HUES6 (cell line): Measurements from ENCODE around the gene GLRA1.
"Not testable (repeated sequence)": the region's sequence is repeated elsewhere in the genome, so short reads cannot be mapped to it uniquely, and the experiment has no call there.

Experiments
- H3K27ac ChIP-seq: 2 replicates; pipeline ENCODE4 v1.7.0; 2013; ENCODE audit warnings: low read depth, mild to moderate bottlenecking, low read length, inconsistent platforms
- H3K27me3 ChIP-seq: 2 replicates; pipeline ENCODE4 v1.6.1; 2013; ENCODE audit warnings: low read length; ENCODE audit not compliant: control insufficient read depth, insufficient read depth
- H3K36me3 ChIP-seq: 2 replicates; pipeline ENCODE4 v1.6.1; 2013; ENCODE audit warnings: low read length; ENCODE audit not compliant: control insufficient read depth, insufficient read depth
- H3K4me1 ChIP-seq: 2 replicates; pipeline ENCODE4 v1.6.1; 2013; ENCODE audit warnings: low read length; ENCODE audit not compliant: control insufficient read depth, insufficient read depth
- H3K4me3 ChIP-seq: 2 replicates; pipeline ENCODE4 v1.5.1; 2013; ENCODE audit warnings: low read depth, low read length
- H3K9ac ChIP-seq: one replicate; pipeline ENCODE4 v1.6.1; 2013; ENCODE audit warnings: mild to moderate bottlenecking, low read length
- H3K9me3 ChIP-seq: 2 replicates; pipeline ENCODE4 v1.6.1; 2013; ENCODE audit warnings: low read depth, low read length; ENCODE audit not compliant: control insufficient read depth, insufficient read depth

Gene GLRA1

GRCh38 chr5:151900891-151901290, 23.8 kb downstream of the GLRA1 start:
- Histone ChIP-seq H3K9me3 (no peaks in the 10 kb centered on the region), H3K36me3 (no peaks in the 10 kb centered on the region), H3K9ac (no peak overlapping the region), H3K4me3 (no peak overlapping the region), H3K4me1 (peaks cover 36% of the 10 kb centered on the region), H3K27me3 (peaks cover 78% of the 10 kb centered on the region), H3K27ac (no peak overlapping the region)

GRCh38 chr5:151899399-151899798, 25.3 kb downstream of the GLRA1 start:
- H3K36me3 ChIP-seq, result no peaks in the 10 kb centered on the region
- no peak overlapping the region for H3K27ac ChIP-seq
- no peaks in the 10 kb centered on the region for H3K9me3 ChIP-seq
- peaks cover 37% of the 10 kb centered on the region for H3K4me1 ChIP-seq
- H3K9ac ChIP-seq, result no peak overlapping the region
- H3K4me3 ChIP-seq, result no peak overlapping the region
- peaks cover 63% of the 10 kb centered on the region for H3K27me3 ChIP-seq

GRCh38 chr5:151897896-151898295, 26.8 kb downstream of the GLRA1 start:
- H3K4me1 ChIP-seq, result peaks cover 25% of the 10 kb centered on the region
- no peak overlapping the region for H3K4me3 ChIP-seq
- peaks cover 50% of the 10 kb centered on the region for H3K27me3 ChIP-seq
- no peaks in the 10 kb centered on the region for H3K9me3 ChIP-seq
- no peaks in the 10 kb centered on the region for H3K36me3 ChIP-seq
- no peak overlapping the region for H3K27ac ChIP-seq
- H3K9ac ChIP-seq, result no peak overlapping the region

DNA sequence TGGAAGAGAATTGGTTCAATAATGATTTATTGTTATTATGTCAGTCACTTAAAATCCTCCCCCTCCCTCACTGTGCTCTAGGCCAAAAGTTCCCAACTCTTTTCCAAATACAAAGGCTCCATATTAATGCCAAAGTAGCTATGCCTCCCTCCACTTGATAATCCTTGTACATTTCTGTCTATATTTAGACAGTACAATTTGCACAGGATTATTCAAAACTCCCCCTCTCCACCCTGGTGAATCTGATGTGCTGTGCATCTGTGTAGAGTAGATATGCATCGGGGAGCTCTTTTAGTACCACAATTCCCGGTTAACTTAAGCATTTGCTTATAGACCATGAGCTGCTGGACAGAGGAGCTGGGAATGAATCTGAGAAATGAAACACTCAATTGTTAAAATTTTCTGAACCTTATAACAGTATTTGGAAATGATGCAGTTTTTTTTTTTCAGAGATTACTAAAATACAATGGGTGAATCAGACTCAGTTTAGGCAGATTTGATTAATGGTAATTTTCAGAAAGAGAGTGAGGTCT, 27.6 kb downstream of the GLRA1 start:
- Histone ChIP-seq H3K27ac (no peak overlapping the region), H3K36me3 (no peaks in the 10 kb centered on the region), H3K4me1 (peaks cover 17% of the 10 kb centered on the region), H3K4me3 (no peak overlapping the region), H3K9me3 (no peaks in the 10 kb centered on the region), H3K9ac (no peak overlapping the region), H3K27me3 (peaks cover 42% of the 10 kb centered on the region)

DNA sequence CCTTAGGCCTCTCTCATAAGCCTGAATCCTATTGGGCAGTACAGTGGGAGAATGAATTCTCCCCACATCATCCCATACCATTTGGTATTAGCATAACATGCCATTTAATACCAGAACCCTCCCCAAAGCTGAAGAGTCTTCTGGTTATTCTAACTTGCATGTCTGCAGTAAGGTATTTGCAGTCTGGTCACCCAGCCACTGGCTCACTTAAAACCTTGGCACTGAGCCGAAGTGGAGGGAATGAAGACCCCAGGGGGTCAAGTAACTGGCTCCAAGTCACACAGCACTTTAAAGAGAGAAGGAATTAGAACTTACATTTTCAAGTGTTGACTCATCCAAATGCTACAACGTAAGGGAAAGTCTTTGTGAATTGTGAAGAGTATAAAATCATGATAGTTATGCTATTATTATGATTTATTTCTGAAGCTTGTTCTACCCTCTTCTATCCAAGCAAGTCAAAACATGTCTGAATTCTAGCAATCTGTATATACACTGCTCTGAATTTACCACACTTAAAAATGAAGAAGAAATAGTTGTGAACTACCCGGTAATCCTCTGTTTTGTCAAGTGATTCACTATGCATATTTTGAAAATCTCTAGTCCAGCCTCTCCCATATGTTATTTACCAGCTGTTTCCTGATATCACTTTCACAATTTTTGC, 28.5 kb downstream of the GLRA1 start:
- no peak overlapping the region; the same call in 1 of the 2 replicates for H3K27ac ChIP-seq
- no peaks in the 10 kb centered on the region for H3K36me3 ChIP-seq
- peaks cover 32% of the 10 kb centered on the region for H3K27me3 ChIP-seq
- H3K4me1 ChIP-seq, result peaks cover 17% of the 10 kb centered on the region
- H3K9ac ChIP-seq, result no peak overlapping the region
- no peaks in the 10 kb centered on the region for H3K9me3 ChIP-seq
- H3K4me3 ChIP-seq, result no peak overlapping the region

GRCh38 chr5:151895660-151896030, 29.0 kb downstream of the GLRA1 start:
- Histone ChIP-seq H3K9ac (no peak overlapping the region), H3K27me3 (peaks cover 27% of the 10 kb centered on the region)

GRCh38 chr5:151893485-151893884, 31.2 kb downstream of the GLRA1 start:
- H3K9ac ChIP-seq, H3K27ac ChIP-seq, H3K36me3 ChIP-seq, H3K4me3 ChIP-seq, H3K27me3 ChIP-seq, H3K9me3 ChIP-seq: not testable (repeated sequence)
- peaks cover 13% of the 10 kb centered on the region for H3K4me1 ChIP-seq

More at GRCh38 chr5:151895660-151896030, 29.0 kb downstream of the GLRA1 start:
- Histone ChIP-seq H3K36me3 (no peaks in the 10 kb centered on the region), H3K27ac (no peak overlapping the region), H3K9me3 (no peaks in the 10 kb centered on the region), H3K4me3 (no peak overlapping the region), H3K4me1 (peaks cover 17% of the 10 kb centered on the region)

DNA sequence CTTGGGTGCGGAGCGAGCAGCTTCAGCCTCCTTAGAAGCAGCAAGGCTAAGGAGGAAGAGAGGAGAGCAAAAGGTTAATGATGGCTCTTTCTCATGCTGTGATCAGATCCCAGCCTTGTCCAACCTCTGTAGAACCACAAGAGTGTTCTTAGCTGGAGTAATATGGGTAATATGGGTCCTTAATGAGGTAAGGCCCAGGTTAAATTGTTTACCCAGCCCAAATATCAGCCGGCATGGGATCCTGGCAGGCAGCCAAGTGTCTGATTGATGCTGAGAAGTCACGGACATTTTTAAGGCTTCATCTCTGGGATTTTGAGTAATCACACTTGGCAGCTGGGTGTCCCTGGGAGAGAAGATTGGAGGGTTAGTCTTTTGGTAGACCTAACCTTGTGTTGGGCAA, 32.3 kb downstream of the GLRA1 start:
- H3K27ac ChIP-seq, result no peak overlapping the region
- H3K9ac ChIP-seq, result no peak overlapping the region
- H3K4me1 ChIP-seq, result peaks cover 13% of the 10 kb centered on the region
- no peak overlapping the region for H3K4me3 ChIP-seq
- H3K36me3 ChIP-seq, result no peaks in the 10 kb centered on the region
- no peaks in the 10 kb centered on the region for H3K9me3 ChIP-seq
- no peaks in the 10 kb centered on the region for H3K27me3 ChIP-seq

GRCh38 chr5:151890299-151890698, 34.4 kb downstream of the GLRA1 start:
- Histone ChIP-seq H3K9me3 (no peaks in the 10 kb centered on the region), H3K4me1 (peaks cover 10% of the 10 kb centered on the region), H3K9ac (no peak overlapping the region), H3K27ac (no peak overlapping the region), H3K4me3 (no peak overlapping the region), H3K36me3 (no peaks in the 10 kb centered on the region), H3K27me3 (no peaks in the 10 kb centered on the region)

DNA sequence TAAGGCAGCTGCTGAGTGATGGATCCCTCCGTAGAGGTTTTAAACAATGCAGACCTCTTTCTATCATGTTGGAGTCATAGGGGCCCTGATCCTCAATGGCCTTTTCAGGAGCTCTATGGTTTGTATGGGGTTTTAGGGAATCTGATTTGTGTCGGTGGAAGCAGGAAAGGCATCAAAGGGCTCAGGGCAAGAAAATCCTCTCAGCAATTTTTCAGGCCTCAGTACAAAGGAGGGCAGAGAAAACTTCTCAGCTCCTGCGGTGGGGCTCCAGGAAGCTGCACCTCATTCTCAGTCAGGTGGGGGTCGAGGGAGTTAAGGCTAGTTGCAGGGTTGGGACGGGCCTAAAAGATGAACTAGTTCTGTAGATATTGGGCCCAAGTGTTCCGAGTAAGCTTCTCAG, 35.0 kb downstream of the GLRA1 start:
- Histone ChIP-seq H3K4me3 (no peak overlapping the region), H3K27me3 (no peaks in the 10 kb centered on the region), H3K27ac (no peak overlapping the region), H3K36me3 (no peaks in the 10 kb centered on the region), H3K9me3 (no peaks in the 10 kb centered on the region), H3K4me1 (peaks cover 10% of the 10 kb centered on the region; the same call in 1 of the 2 replicates), H3K9ac (no peak overlapping the region)

GRCh38 chr5:151886546-151887275, 37.9 kb downstream of the GLRA1 start:
- Histone ChIP-seq H3K4me3 (no peak overlapping the region), H3K4me1 (peaks cover 10% of the 10 kb centered on the region; the same call in 1 of the 2 replicates), H3K9ac (no peak overlapping the region), H3K27me3 (peaks cover 12% of the 10 kb centered on the region; the same call in 1 of the 2 replicates), H3K9me3 (no peaks in the 10 kb centered on the region), H3K36me3 (no peaks in the 10 kb centered on the region), H3K27ac (no peak overlapping the region)
